ENCODE measurements around the gene GLIS1. TPM values are rescaled to one million over a fixed set of nuclear protein-coding genes. Genes with fewer than 3 reads are reported as not detected.

Gene GLIS1
- total RNA-seq, 1 experiment from 2014 or later = 0.24 TPM

DNA sequence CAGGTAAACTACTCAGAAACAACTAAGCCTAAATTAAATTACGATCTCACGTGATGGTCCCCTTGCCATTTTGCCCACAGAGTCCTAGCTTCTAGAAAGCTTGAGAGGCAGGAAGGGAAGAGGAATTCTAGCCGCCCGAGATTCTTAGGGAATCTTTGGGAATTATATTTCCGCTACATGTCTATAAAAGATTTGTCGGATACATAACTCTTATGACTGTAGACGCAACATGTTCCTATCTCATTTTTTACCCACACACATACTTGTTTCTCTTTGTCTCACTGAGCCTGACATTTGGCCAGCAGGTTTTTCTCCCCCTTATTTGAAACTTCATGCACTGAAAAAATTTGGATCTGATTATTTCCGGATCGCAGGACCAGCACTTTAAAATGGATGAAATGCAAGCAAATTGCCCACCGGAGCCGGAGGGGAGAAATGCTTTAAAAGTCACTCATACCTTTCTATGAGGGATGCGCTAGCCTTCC is 5.5 kb downstream of the GLIS1 start:
- Mint-ChIP-seq H3K27ac (no peak overlapping the region), H3K9me3 (no peaks in the 10 kb centered on the region), H3K36me3 (no peaks in the 10 kb centered on the region), H3K27me3 (ENCODE audit: low read depth) (peaks cover 46% of the 10 kb centered on the region), H3K4me3 (no peak overlapping the region), H3K4me1 (peaks cover 7% of the 10 kb centered on the region)
- ATAC-seq (no peak), DNase-seq (ENCODE audit: low spot score) (no peak)
- ChIA-PET CTCF (interaction anchor here (3.6 kb wide), 1 partner anchor 18 kb away, joined by 15 read pairs; no protein-coding TSS in a partner anchor), POLR2A (interaction anchor here (1.0 kb wide), 1 partner anchor 12 kb away, joined by 6 read pairs; no protein-coding TSS in a partner anchor)
- TF ChIP-seq ELF4 (CRISPR knock-in tag; IDR thresholded peaks at IDR 0.05; ENCODE audit: low read depth) (no peak), OVOL2 (CRISPR knock-in tag; IDR thresholded peaks at IDR 0.05; ENCODE audit: borderline replicate concordance) (no peak), TP53 (CRISPR knock-in tag; IDR thresholded peaks at IDR 0.05) (no peak), NFE2L1 (CRISPR knock-in tag; IDR thresholded peaks at IDR 0.05) (no peak), SMAD3 (CRISPR knock-in tag; IDR thresholded peaks at IDR 0.05; ENCODE audit: borderline replicate concordance) (no peak), NFATC4 (CRISPR knock-in tag; IDR thresholded peaks at IDR 0.05) (no peak), ZBTB21 (CRISPR knock-in tag; IDR thresholded peaks at IDR 0.05; ENCODE audit: borderline replicate concordance) (no peak), GTF2I (CRISPR knock-in tag; conservative IDR thresholded peaks at IDR 0.05) (no peak), ZNF121 (CRISPR knock-in tag; IDR thresholded peaks at IDR 0.05) (no peak), FOXP1 (CRISPR knock-in tag; IDR thresholded peaks at IDR 0.05; ENCODE audit: borderline replicate concordance) (no peak), JAZF1 (CRISPR knock-in tag; IDR thresholded peaks at IDR 0.05) (no peak)
- TF ChIP-seq, protein P1, sequence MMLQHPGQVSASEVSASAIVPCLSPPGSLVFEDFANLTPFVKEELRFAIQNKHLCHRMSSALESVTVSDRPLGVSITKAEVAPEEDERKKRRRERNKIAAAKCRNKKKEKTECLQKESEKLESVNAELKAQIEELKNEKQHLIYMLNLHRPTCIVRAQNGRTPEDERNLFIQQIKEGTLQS (CRISPR knock-in tag; conservative IDR thresholded peaks at IDR 0.05) = no peak
- TF ChIP-seq, protein P2, sequence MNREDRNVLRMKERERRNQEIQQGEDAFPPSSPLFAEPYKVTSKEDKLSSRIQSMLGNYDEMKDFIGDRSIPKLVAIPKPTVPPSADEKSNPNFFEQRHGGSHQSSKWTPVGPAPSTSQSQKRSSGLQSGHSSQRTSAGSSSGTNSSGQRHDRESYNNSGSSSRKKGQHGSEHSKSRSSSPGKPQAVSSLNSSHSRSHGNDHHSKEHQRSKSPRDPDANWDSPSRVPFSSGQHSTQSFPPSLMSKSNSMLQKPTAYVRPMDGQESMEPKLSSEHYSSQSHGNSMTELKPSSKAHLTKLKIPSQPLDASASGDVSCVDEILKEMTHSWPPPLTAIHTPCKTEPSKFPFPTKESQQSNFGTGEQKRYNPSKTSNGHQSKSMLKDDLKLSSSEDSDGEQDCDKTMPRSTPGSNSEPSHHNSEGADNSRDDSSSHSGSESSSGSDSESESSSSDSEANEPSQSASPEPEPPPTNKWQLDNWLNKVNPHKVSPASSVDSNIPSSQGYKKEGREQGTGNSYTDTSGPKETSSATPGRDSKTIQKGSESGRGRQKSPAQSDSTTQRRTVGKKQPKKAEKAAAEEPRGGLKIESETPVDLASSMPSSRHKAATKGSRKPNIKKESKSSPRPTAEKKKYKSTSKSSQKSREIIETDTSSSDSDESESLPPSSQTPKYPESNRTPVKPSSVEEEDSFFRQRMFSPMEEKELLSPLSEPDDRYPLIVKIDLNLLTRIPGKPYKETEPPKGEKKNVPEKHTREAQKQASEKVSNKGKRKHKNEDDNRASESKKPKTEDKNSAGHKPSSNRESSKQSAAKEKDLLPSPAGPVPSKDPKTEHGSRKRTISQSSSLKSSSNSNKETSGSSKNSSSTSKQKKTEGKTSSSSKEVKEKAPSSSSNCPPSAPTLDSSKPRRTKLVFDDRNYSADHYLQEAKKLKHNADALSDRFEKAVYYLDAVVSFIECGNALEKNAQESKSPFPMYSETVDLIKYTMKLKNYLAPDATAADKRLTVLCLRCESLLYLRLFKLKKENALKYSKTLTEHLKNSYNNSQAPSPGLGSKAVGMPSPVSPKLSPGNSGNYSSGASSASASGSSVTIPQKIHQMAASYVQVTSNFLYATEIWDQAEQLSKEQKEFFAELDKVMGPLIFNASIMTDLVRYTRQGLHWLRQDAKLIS (CRISPR knock-in tag; IDR thresholded peaks at IDR 0.05; ENCODE audit: borderline replicate concordance) = no peak
- TF ChIP-seq, protein P3, sequence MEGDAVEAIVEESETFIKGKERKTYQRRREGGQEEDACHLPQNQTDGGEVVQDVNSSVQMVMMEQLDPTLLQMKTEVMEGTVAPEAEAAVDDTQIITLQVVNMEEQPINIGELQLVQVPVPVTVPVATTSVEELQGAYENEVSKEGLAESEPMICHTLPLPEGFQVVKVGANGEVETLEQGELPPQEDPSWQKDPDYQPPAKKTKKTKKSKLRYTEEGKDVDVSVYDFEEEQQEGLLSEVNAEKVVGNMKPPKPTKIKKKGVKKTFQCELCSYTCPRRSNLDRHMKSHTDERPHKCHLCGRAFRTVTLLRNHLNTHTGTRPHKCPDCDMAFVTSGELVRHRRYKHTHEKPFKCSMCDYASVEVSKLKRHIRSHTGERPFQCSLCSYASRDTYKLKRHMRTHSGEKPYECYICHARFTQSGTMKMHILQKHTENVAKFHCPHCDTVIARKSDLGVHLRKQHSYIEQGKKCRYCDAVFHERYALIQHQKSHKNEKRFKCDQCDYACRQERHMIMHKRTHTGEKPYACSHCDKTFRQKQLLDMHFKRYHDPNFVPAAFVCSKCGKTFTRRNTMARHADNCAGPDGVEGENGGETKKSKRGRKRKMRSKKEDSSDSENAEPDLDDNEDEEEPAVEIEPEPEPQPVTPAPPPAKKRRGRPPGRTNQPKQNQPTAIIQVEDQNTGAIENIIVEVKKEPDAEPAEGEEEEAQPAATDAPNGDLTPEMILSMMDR (IDR thresholded peaks at IDR 0.05) = no peak
- TF ChIP-seq, protein P4, sequence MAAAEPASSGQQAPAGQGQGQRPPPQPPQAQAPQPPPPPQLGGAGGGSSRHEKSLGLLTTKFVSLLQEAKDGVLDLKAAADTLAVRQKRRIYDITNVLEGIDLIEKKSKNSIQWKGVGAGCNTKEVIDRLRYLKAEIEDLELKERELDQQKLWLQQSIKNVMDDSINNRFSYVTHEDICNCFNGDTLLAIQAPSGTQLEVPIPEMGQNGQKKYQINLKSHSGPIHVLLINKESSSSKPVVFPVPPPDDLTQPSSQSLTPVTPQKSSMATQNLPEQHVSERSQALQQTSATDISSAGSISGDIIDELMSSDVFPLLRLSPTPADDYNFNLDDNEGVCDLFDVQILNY (CRISPR knock-in tag; IDR thresholded peaks at IDR 0.05) = no peak
- TF ChIP-seq, protein P5, sequence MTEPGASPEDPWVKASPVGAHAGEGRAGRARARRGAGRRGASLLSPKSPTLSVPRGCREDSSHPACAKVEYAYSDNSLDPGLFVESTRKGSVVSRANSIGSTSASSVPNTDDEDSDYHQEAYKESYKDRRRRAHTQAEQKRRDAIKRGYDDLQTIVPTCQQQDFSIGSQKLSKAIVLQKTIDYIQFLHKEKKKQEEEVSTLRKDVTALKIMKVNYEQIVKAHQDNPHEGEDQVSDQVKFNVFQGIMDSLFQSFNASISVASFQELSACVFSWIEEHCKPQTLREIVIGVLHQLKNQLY (CRISPR knock-in tag; IDR thresholded peaks at IDR 0.05) = no peak

DNA sequence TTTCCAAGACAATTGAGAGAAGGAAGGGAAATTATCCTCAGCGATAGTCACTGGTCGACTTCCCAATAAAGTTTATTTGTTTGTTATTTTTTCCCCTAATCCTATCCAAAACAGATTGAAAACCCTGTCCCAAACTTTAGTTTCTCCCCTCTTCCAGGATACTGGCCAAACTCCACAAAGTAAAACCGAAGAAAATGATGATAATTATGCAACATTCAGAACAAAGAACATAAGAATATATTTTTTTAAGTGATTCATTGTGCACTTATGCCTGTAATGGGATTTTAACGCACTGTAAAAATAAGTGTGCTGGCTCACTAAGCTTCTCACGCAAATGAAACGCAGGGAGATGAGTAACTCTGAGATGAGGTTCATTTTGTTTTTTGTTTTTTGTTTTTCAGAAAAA is 6.0 kb downstream of the GLIS1 start:
- H3K27ac Mint-ChIP-seq = no peak overlapping the region
- no peak for ATAC-seq
- ChIA-PET POLR2A (interaction anchor here (1.0 kb wide), 1 partner anchor 11 kb away, joined by 6 read pairs; no protein-coding TSS in a partner anchor), CTCF (interaction anchor here (3.6 kb wide), 1 partner anchor 17 kb away, joined by 15 read pairs; no protein-coding TSS in a partner anchor)
- peaks cover 41% of the 10 kb centered on the region for H3K27me3 Mint-ChIP-seq (ENCODE audit: low read depth)
- no peak for DNase-seq (ENCODE audit: low spot score)
- H3K4me1 Mint-ChIP-seq = peaks cover 7% of the 10 kb centered on the region
- TF ChIP-seq, protein P6, sequence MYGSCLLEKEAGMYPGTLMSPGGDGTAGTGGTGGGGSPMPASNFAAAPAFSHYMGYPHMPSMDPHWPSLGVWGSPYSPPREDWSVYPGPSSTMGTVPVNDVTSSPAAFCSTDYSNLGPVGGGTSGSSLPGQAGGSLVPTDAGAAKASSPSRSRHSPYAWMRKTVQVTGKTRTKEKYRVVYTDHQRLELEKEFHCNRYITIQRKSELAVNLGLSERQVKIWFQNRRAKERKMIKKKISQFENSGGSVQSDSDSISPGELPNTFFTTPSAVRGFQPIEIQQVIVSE (CRISPR knock-in tag; IDR thresholded peaks at IDR 0.05; ENCODE audit: borderline replicate concordance) = no peak
- TF ChIP-seq FOXK1 (CRISPR knock-in tag; IDR thresholded peaks at IDR 0.05) = no peak
- TF ChIP-seq, protein P7, sequence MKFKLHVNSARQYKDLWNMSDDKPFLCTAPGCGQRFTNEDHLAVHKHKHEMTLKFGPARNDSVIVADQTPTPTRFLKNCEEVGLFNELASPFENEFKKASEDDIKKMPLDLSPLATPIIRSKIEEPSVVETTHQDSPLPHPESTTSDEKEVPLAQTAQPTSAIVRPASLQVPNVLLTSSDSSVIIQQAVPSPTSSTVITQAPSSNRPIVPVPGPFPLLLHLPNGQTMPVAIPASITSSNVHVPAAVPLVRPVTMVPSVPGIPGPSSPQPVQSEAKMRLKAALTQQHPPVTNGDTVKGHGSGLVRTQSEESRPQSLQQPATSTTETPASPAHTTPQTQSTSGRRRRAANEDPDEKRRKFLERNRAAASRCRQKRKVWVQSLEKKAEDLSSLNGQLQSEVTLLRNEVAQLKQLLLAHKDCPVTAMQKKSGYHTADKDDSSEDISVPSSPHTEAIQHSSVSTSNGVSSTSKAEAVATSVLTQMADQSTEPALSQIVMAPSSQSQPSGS (CRISPR knock-in tag; IDR thresholded peaks at IDR 0.05; ENCODE audit: borderline replicate concordance, low read depth) = no peak
- TF ChIP-seq JAZF1 (CRISPR knock-in tag; IDR thresholded peaks at IDR 0.05) = no peak
- no peak for TF ChIP-seq TP53 (CRISPR knock-in tag; IDR thresholded peaks at IDR 0.05)
- TF ChIP-seq FOXP1 (CRISPR knock-in tag; IDR thresholded peaks at IDR 0.05; ENCODE audit: borderline replicate concordance) = no peak
- no peak for TF ChIP-seq ZBTB21 (CRISPR knock-in tag; IDR thresholded peaks at IDR 0.05; ENCODE audit: borderline replicate concordance)
- TF ChIP-seq, protein P5 (CRISPR knock-in tag; IDR thresholded peaks at IDR 0.05) = no peak
- no peak for TF ChIP-seq NR3C1 (CRISPR knock-in tag; conservative IDR thresholded peaks at IDR 0.05; ENCODE audit: low read depth)
- TF ChIP-seq ZNF263 (CRISPR knock-in tag; IDR thresholded peaks at IDR 0.05; ENCODE audit: low read depth) = no peak
- H3K4me3 Mint-ChIP-seq = no peak overlapping the region
- H3K36me3 Mint-ChIP-seq = no peaks in the 10 kb centered on the region
- H3K9me3 Mint-ChIP-seq = no peaks in the 10 kb centered on the region
